Activated naive CD8-positive, alpha-beta T cell treated with anti-CD3 and anti-CD28 coated beads, Interleukin-2, amount 10 ng/mL, durations not matched to agents 7 days and 5 days (primary cell): ENCODE data around the gene BAHCC1. TPM values are rescaled to one million over a fixed set of nuclear protein-coding genes. Genes with fewer than 3 reads are reported as not detected.
A peak's percentile ranks its signal among the peaks of the same experiment; 100 is the strongest.

Experiments
- ATAC-seq: fragments of 150-1000 bp; cut with Tn5 transposase; one replicate; pipeline ENCODE4 v1.10.0; 2021; ENCODE audit warnings: low read depth, moderate library complexity
- POLR2A ChIA-PET: fragments of 350-600 bp; sonication (Branson Sonifier 250); formaldehyde crosslinking; loops from one replicate; lab custom pipeline; 2021; ENCODE audit warnings: antibody characterized with exemption; lab: Charles Lee
- DNase-seq: peaks from one replicate; pipeline ENCODE4 v3.0.0; 2021
- H3K27ac Mint-ChIP-seq: one replicate; pipeline ENCODE4 v1.8.0; 2022; ENCODE audit warnings: mild to moderate bottlenecking, mixed read lengths
- H3K27me3 Mint-ChIP-seq: one replicate; pipeline ENCODE4 v1.8.0; 2022; ENCODE audit warnings: mild to moderate bottlenecking, moderate library complexity, mixed read lengths
- H3K36me3 Mint-ChIP-seq: one replicate; pipeline ENCODE4 v1.8.0; 2021; ENCODE audit warnings: mild to moderate bottlenecking, mixed read lengths
- H3K4me1 Mint-ChIP-seq: one replicate; pipeline ENCODE4 v1.8.0; 2021; ENCODE audit warnings: mixed read lengths
- H3K4me3 Mint-ChIP-seq: one replicate; pipeline ENCODE4 v1.8.0; 2022; ENCODE audit warnings: mild to moderate bottlenecking, moderate library complexity, mixed read lengths
- H3K9me3 Mint-ChIP-seq: one replicate; pipeline ENCODE4 v1.8.0; 2021; ENCODE audit warnings: mixed read lengths
- total RNA-seq, 2 experiments: library from RNA; stranded (reverse); gene quantifications; one replicate each; pipeline ENCODE4 v1.2.3, GENCODE V29; 2021

BAHCC1 gene
- total RNA-seq, 2 experiments from 2014 or later, result 0.86 to 1.0 TPM

DNA sequence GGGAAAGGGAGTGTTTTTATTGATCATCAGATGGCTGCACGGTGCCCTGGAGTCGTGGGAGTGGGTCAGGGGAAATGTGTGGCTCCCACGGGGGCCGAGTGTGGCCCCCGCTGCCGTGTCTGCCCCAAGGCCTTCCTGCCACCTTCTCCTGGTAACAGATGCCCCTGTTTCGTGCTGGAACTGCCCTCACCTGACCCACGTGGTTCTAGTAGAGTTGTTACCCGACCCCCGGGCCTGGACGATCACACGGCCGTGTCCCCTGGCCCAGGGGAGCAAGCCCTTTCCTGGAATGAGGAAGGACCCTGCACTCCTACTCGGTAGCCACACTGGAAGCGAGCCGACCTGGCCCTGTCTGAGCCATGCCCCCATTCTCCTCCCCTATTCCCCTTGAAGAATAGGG is 79.7 kb downstream of the BAHCC1 start:
- H3K36me3 Mint-ChIP-seq, result no peaks in the 10 kb centered on the region
- no peaks in the 10 kb centered on the region for H3K9me3 Mint-ChIP-seq
- DNase-seq (no peak), ATAC-seq (no peak)
- POLR2A ChIA-PET, result no interaction called here
- H3K27me3 Mint-ChIP-seq, result peaks cover 12% of the 10 kb centered on the region
- no peak overlapping the region for H3K27ac Mint-ChIP-seq
- H3K4me3 Mint-ChIP-seq, result no peak overlapping the region
- H3K4me1 Mint-ChIP-seq, result no peaks in the 10 kb centered on the region

DNA sequence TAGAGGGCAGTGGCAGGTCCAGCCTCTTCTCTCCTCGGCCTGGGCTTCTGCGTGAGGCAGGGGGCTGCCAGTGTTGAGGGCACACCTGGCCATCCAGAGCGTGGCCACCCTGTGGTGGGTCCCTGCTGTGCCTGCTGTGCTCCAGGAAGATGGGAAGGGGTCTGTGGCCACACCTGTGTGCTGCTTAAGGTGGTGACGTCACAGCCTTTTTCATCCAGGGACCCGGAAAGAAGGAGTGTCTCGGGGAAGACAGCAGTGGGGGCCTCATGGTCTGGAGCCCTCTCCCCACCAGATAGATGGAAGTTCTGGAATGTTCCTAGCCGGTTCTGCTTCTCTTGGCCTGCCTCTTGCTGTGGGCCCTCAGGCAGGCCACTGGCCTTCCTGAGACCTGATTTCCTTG is 80.8 kb downstream of the BAHCC1 start:
- POLR2A ChIA-PET, result interaction anchor here (0.6 kb wide), 1 partner anchor 1021 kb away, joined by 3 read pairs; no protein-coding TSS in a partner anchor
- peaks cover 20% of the 10 kb centered on the region for H3K27me3 Mint-ChIP-seq
- no peak overlapping the region for H3K27ac Mint-ChIP-seq
- H3K36me3 Mint-ChIP-seq, result no peaks in the 10 kb centered on the region
- no peaks in the 10 kb centered on the region for H3K4me1 Mint-ChIP-seq
- DNase-seq, result no peak
- H3K4me3 Mint-ChIP-seq, result no peak overlapping the region
- no peak for ATAC-seq
- H3K9me3 Mint-ChIP-seq, result no peaks in the 10 kb centered on the region

DNA sequence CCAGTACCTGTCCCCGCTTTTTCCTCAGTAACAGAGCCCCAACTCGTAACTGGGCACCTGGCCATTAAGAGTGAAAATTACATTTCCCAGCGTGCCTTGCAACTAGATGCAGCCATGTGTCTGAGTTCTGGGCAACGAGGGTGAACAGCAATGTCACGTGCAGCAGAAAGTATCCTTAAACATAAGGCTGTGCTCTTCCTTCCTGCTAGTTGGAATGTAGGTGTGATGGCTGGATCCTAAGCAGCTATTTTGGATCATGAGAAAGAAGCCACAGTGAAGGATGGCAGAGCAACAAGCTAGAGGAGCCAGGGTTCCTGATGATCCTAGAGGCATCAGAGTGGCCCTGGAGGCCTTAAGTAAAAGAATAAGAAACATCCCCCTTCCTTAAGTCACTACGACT is 81.4 kb downstream of the BAHCC1 start:
- no peak for DNase-seq
- H3K27me3 Mint-ChIP-seq, result peaks cover 21% of the 10 kb centered on the region

DNA sequence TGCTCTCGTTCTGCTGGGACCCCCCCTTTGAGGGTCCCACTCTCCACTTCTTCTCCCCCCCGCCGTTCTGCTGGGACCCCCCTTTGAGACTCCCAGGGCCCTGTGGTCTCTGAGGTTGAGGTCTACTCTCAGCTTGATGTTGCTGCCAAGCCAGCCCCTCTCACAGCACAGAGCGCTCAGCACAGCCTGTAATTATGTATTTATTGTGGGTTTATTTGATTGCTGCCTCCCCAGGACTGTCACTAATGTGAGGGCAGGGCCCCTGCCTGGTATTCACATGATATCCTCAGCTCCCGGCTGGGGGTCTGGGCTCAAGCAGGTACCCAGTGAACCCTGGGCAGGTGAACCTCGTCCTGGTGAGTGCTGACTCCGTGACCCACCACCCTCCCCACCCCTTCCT is 81.9 kb downstream of the BAHCC1 start:
- H3K27me3 Mint-ChIP-seq, result peaks cover 26% of the 10 kb centered on the region
- no peaks in the 10 kb centered on the region for H3K9me3 Mint-ChIP-seq
- H3K4me3 Mint-ChIP-seq, result no peak overlapping the region
- POLR2A ChIA-PET, result no interaction called here
- no peak for ATAC-seq
- DNase-seq, result no peak
- H3K27ac Mint-ChIP-seq, result no peak overlapping the region
- no peaks in the 10 kb centered on the region for H3K36me3 Mint-ChIP-seq
- H3K4me1 Mint-ChIP-seq, result peaks cover 5% of the 10 kb centered on the region

More for the DNA sequence above, 81.4 kb downstream of the BAHCC1 start:
- POLR2A ChIA-PET, result interaction anchor here (0.6 kb wide), 1 partner anchor 1022 kb away, joined by 3 read pairs; no protein-coding TSS in a partner anchor
- no peak overlapping the region for H3K27ac Mint-ChIP-seq
- no peaks in the 10 kb centered on the region for H3K9me3 Mint-ChIP-seq
- H3K4me3 Mint-ChIP-seq, result no peak overlapping the region
- H3K4me1 Mint-ChIP-seq, result peaks cover under 1% of the 10 kb centered on the region
- no peak for ATAC-seq
- no peaks in the 10 kb centered on the region for H3K36me3 Mint-ChIP-seq

DNA sequence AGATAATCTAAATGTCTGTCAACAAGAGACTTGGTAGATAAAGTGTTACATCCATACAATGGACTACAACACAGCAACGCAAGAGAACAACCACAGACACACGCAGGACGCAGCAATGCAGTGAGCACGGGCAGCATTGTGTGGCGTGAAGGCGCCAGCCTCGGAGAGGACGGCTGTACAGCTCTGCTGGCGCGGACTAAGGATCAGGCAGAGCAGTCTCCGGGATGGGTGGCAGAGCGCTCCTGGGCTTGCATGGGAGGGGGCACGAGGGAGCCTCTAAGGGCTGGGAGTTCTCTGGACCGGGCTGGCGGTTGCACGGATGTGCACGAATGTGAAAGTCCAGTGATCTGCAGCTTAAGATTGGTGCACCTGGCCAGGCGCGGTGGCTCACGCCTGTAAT is 82.9 kb downstream of the BAHCC1 start:
- POLR2A ChIA-PET, result interaction anchor here (0.9 kb wide), 1 partner anchor 9 kb away, joined by 3 read pairs; no protein-coding TSS in a partner anchor
- no peaks in the 10 kb centered on the region for H3K9me3 Mint-ChIP-seq
- no peak for ATAC-seq
- peaks cover 36% of the 10 kb centered on the region for H3K27me3 Mint-ChIP-seq
- peaks cover 5% of the 10 kb centered on the region for H3K4me1 Mint-ChIP-seq
- H3K4me3 Mint-ChIP-seq, result no peak overlapping the region
- H3K27ac Mint-ChIP-seq, result no peak overlapping the region
- DNase-seq, result no peak
- H3K36me3 Mint-ChIP-seq, result no peaks in the 10 kb centered on the region

DNA sequence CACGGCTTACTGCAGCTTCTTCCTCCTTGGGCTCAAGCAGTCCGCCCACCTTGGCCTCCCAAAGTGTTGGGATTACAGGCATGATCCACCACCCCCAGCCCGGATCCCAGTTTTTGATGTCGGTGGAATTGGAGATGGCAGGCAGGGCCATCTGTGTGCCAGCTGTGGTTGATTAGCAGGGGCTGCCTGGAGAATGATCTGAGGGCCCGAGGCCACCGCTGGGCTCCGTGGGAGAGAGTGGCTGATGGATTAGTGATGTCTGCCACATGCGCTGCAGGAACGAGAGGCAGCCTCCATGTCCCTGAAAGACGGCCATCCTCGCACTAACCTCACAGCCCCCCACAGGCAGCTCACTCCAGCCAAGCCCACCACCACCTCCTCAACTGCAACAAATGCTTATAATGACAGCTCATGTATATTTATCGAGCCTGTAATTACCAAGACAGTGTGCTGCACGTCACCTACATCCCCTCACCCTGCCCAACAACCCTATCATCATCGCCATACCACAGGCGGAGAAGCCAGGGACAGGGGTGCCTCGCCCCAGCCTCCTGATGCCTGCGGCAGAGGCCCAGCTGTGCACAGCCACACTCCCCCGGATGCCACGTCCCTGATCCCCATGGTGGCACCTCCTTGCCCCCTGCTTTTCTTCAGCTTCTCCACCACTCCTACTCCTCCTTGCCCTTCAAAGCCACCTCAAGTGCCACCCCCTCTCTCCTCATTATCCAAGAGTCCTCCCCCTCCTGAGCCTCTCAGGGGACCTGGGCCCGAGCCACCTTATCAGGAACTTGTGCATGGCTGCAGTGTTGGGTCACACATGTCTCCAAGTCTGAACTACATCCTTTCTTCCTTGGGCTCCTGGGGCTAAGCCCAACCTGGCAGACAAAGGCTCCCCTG is 84.2 kb downstream of the BAHCC1 start:
- Mint-ChIP-seq H3K9me3 (no peaks in the 10 kb centered on the region), H3K36me3 (no peaks in the 10 kb centered on the region), H3K27ac (no peak overlapping the region), H3K4me3 (no peak overlapping the region), H3K27me3 (peaks cover 36% of the 10 kb centered on the region), H3K4me1 (peaks cover 5% of the 10 kb centered on the region)
- DNase-seq (no peak), ATAC-seq (no peak)
- POLR2A ChIA-PET, result no interaction called here

DNA sequence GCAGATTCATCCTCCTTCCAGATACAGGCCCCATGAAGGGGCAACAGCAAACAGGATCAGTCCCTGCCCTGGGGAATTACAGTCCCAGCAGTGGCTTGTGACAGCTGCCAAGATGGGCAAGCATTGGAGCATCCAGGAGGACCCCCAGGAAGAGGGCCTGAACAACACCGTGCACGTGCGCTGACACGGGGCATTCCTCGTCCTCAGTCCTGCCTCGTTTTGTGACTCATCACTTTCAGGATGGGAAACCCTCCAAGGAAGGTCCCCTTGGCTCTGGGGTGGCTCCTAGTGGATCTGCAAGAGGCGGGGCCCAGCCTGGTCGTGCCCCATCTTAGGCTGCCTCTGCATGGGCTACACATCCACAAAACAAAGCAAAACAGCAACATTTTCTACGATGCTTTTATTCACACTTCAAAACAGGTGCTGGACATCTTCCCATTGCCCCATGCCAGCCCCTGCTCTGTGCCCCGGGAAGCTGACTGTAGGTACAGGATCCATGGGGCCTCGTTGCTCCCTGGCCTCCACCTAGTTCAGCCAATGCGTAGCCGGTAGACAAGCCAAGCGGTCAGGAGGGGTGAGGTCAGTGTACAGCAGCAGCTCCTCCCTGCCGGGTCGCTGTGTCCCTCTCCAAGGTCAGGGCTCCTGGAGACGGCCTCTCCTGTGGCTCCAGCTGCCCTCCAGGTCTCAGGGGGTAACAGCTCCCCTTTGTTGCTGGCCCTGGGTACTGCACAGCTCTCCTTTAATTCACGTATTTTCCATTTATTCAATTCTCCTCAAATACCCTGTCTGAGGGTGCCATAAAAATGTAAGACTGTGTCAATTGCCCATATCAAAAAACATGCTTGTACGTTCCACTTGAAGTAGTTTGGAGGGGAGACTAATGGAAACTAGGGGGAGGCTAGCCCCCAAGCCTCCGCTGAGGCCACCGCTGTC is 85.1 kb downstream of the BAHCC1 start:
- POLR2A ChIA-PET, result no interaction called here
- DNase-seq (no peak), ATAC-seq (no peak)
- Mint-ChIP-seq H3K9me3 (no peaks in the 10 kb centered on the region), H3K27me3 (peaks cover 36% of the 10 kb centered on the region), H3K36me3 (no peaks in the 10 kb centered on the region), H3K4me3 (no peak overlapping the region), H3K4me1 (peaks cover 5% of the 10 kb centered on the region), H3K27ac (no peak overlapping the region)

DNA sequence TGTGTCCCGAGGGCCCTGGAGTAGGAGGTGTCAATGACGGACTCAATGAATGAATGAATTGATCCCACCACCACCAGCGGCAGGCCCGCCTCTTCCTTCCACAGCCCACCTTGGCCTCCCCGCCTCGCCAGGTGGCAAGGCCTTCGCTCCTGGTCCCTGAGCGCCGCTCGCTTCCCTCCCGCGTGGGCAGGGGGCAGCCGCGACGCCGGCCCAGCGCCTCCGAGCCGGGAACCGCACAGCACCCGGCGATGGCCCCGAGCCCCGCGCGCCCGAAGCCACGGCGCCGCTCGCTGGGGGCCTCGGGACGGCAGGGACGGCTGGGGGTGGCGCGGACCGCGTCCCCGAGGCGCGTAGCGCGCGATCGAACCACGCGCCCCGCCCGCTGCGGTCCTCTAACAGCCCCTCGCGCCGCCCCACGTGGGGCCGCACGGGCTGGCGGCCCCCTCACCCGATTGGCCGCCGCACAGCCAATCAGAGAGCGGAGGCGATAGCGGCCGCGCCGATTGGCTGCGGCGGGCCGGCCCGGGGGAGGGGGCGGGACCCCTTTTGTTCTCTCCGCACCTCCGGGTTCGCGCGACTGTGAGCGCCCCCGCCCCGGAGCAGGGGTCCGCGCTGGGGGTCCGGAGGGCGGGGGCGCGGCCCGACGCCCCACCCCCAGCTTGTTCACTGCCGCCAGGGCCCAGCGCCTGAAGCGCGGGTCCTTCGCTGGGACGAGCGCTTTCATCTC is 86.0 kb downstream of the BAHCC1 start:
- H3K4me1 Mint-ChIP-seq, result peaks cover 9% of the 10 kb centered on the region
- H3K9me3 Mint-ChIP-seq, result no peaks in the 10 kb centered on the region
- H3K36me3 Mint-ChIP-seq, result no peaks in the 10 kb centered on the region
- no peak overlapping the region for H3K27ac Mint-ChIP-seq
- ATAC-seq, result peak; percentile 56
- peak; percentile 79 for DNase-seq
- POLR2A ChIA-PET, result interaction anchor here (0.6 to 0.9 kb wide), 2 partner anchors 26 to 196 kb away, joined by 3 to 4 read pairs; no protein-coding TSS in a partner anchor
- H3K27me3 Mint-ChIP-seq, result peaks cover 40% of the 10 kb centered on the region
- peak overlapping the region; percentile 66 for H3K4me3 Mint-ChIP-seq

DNA sequence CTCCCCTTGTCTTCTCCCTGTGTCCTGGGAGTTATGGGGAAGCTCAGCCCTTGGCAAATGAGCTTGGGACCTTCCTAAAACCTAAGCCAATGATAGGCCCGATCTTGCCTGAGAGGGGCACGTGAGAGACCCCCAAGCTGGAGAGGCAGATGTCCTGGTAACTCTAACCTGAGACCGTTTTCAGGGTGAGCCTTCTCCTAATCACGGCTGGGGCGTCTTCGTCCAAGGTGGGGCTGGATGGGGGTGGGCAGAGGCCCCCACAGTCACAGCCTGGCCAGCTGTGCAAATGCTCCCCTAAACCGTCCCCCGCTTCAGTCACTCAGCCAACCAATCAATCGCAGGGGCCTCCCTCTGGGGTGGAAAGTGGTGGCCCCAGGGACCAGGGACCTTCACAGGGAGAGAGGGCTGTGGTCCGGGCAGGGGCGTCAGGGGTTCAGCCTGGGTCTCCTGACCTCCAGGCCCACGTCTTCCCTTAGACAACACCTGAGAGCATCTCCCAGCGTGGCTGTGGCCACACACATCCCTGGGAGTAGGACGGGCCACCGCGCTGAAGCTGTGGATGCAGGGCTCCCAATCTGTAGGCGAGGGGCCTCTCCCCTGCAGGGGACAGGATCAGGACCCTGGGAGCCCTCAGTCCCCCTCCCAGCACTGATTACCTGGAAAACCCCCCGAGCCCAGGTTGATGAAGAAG is 86.7 kb downstream of the BAHCC1 start:
- Mint-ChIP-seq H3K4me1 (peaks cover 9% of the 10 kb centered on the region), H3K27ac (no peak overlapping the region), H3K4me3 (peak overlapping the region; percentile 66), H3K36me3 (no peaks in the 10 kb centered on the region), H3K27me3 (peaks cover 43% of the 10 kb centered on the region), H3K9me3 (no peaks in the 10 kb centered on the region)
- DNase-seq (no peak), ATAC-seq (no peak)
- POLR2A ChIA-PET, result interaction anchor here (0.6 to 0.9 kb wide), 2 partner anchors 25 to 197 kb away, joined by 3 to 4 read pairs; no protein-coding TSS in a partner anchor

DNA sequence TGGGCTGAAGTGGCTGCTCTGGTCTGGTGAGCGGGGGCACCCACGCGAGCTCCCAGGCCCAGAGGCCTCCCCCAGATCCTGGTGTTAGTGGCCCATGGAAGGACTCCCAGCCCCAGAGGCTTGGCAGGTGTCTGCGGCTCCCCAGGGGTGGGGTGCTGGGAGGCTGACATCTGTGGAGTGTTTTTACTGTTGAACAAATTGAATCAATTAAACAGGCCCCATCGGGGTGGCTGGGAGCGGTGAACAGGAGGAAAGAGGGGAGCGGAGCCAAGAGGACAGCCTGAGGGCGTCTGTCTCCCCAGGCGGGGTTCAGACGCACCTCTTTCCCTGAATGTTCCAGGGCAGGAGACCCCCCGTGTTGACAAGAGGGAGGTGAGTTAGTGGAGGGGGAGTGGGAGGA is 87.4 kb downstream of the BAHCC1 start:
- Mint-ChIP-seq H3K4me3 (no peak overlapping the region), H3K27ac (no peak overlapping the region), H3K9me3 (no peaks in the 10 kb centered on the region), H3K36me3 (no peaks in the 10 kb centered on the region), H3K4me1 (peaks cover 9% of the 10 kb centered on the region), H3K27me3 (peaks cover 43% of the 10 kb centered on the region)
- ATAC-seq, result no peak
- no peak for DNase-seq
- POLR2A ChIA-PET, result no interaction called here

DNA sequence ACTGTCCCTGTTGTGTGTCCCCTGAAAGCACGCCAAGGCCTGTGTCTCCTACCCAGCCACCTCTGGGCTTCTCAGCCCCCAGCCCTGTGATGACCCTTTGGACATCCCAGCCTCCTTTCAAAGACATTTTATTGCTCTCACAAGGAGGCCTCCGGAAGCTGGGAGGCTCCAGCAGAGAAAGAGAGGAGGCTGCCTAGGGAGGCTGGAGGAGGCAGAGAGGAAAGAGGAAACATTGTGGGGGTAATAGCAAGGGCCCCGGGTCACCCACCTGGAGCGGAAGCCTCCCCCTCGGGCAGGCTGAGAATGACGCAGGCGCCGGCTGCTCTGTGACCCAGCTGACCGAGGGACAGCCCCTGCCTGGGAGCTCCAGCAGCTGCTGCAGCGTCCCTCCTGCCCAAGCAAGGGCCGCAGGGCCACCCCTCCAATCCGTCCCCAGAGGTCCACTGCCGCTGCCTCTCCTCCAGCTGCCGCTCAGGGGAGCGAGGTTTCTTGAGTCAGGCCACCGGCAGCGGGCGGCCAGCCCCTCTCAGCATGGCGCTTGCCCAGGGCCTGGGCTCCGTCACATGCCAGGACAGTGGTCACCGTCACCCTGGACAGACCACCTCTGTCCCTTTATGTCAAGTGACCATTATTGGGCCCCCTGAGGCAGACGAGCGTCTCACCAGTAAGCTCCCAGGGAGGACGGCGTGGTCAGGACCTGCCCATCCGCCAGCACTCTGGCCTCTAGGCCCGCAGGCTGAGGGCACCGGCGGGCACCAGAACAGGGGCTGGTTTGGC is 88.0 kb downstream of the BAHCC1 start:
- Mint-ChIP-seq H3K27me3 (peaks cover 41% of the 10 kb centered on the region), H3K4me3 (peak overlapping the region; percentile 28), H3K9me3 (no peaks in the 10 kb centered on the region), H3K4me1 (peaks cover 9% of the 10 kb centered on the region), H3K27ac (no peak overlapping the region), H3K36me3 (no peaks in the 10 kb centered on the region)
- ATAC-seq (no peak), DNase-seq (peak; percentile 58)
- POLR2A ChIA-PET, result no interaction called here

DNA sequence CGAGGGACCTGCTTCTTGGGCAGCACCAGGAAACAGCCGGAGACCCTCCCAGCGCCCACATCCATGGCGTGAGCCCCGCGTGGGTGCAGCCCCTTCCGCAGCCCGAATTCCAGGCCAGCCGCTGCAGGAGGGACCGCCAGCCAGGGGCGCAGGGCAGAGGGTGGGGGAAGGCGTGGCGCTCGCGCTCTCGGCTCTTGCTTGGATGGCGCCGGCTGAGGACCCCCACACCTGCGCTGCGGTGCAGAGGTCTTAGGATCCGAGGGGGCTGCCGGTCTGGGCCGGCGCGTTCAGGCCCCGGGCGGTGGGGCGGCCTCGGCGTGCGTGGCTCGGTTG is 88.6 kb downstream of the BAHCC1 start:
- POLR2A ChIA-PET, result interaction anchor here (1.1 to 1.3 kb wide), 2 partner anchors 23 to 24 kb away, joined by 3 to 6 read pairs; no protein-coding TSS in a partner anchor
- peaks cover 9% of the 10 kb centered on the region for H3K4me1 Mint-ChIP-seq
- no peaks in the 10 kb centered on the region for H3K9me3 Mint-ChIP-seq
- no peak overlapping the region for H3K27ac Mint-ChIP-seq
- peaks cover 41% of the 10 kb centered on the region for H3K27me3 Mint-ChIP-seq
- H3K4me3 Mint-ChIP-seq, result peak overlapping the region; percentile 10
- DNase-seq (no peak), ATAC-seq (no peak)
- H3K36me3 Mint-ChIP-seq, result no peaks in the 10 kb centered on the region
